IPS-20b (cell line): ENCODE measurements around the gene RAPGEF2.

Experiments used
- H3K27ac ChIP-seq: one replicate; pipeline ENCODE4 v1.5.1; 2013; ENCODE audit warnings: low read length
- H3K27me3 ChIP-seq: 2 replicates; pipeline ENCODE4 v1.6.1; 2013; ENCODE audit warnings: mild to moderate bottlenecking, low read length, inconsistent platforms; ENCODE audit not compliant: insufficient read depth
- H3K36me3 ChIP-seq: 2 replicates; pipeline ENCODE4 v1.6.1; 2013; ENCODE audit warnings: low read depth, mild to moderate bottlenecking, inconsistent platforms, low read length, moderate library complexity; ENCODE audit not compliant: insufficient read depth
- H3K4me1 ChIP-seq: 2 replicates; pipeline ENCODE4 v1.6.1; 2013; ENCODE audit warnings: mild to moderate bottlenecking, control low read depth, inconsistent platforms, low read length, moderate library complexity; ENCODE audit not compliant: insufficient read depth
- H3K4me3 ChIP-seq: 2 replicates; pipeline ENCODE4 v1.5.1; 2013; ENCODE audit warnings: mild to moderate bottlenecking, low read length, inconsistent platforms
- H3K9ac ChIP-seq: 2 replicates; pipeline ENCODE4 v1.6.1; 2013; ENCODE audit warnings: low read depth, mild to moderate bottlenecking, inconsistent platforms, low read length, moderate library complexity
- H3K9me3 ChIP-seq: 2 replicates; pipeline ENCODE4 v1.6.1; 2013; ENCODE audit warnings: mild to moderate bottlenecking, low read depth, low read length, inconsistent platforms; ENCODE audit not compliant: insufficient read depth

Gene RAPGEF2

GRCh38 chr4:159190651-159191050 lies 87.8 kb downstream of the RAPGEF2 start:
- Histone ChIP-seq H3K4me1 (no peaks in the 10 kb centered on the region), H3K9ac (no peak overlapping the region), H3K4me3 (no peak overlapping the region), H3K9me3 (no peaks in the 10 kb centered on the region), H3K27me3 (no peaks in the 10 kb centered on the region), H3K27ac (no peak overlapping the region), H3K36me3 (no peaks in the 10 kb centered on the region)

DNA sequence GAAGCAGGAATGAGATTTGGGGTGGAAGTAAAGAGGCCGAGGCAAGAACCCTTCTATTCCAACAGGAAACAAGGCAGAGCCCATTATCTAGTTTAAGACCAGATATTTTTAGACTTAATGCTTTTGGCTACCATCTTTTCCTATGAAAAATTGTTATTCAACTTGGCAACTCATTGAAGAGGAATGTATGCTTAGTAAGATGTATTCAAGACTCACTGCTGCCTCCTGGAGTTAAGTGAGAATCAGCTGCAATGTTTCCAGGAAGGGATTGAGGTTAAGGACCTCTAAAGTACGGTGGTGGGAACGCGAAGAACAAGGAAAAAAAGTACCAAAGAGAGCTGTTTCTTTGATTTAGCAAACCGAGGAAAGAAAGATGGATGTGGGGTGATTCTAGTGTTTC lies 89.1 kb downstream of the RAPGEF2 start:
- Histone ChIP-seq H3K27ac (no peak overlapping the region), H3K4me3 (no peak overlapping the region), H3K4me1 (no peaks in the 10 kb centered on the region), H3K9me3 (no peaks in the 10 kb centered on the region), H3K36me3 (no peaks in the 10 kb centered on the region), H3K9ac (no peak overlapping the region), H3K27me3 (no peaks in the 10 kb centered on the region)

DNA sequence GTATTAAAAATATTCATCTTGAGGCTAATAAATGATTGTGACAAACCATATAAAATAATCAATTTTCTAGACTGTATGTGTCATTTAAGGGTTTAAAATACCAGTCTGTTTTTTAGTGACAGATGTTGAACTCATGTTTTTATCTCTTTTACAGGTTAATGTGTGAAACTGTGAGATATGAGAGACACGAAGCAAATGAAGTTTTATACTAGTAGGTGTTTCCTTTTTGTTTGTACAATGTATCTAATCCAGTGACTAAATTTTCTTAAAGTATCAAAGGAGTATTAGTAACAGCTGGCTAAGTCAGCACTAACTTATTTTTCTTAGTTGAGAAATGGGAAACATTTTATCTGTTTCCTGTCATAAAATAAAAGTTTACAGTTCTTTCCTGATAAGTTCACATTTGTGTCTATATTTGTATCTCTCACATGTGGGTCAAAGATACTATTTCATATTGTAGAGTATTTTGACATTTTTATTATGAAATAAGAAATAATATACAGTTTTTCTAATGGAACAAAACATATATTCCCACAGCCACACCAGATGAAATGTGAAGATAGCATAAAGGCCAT lies 90.3 kb downstream of the RAPGEF2 start:
- Histone ChIP-seq H3K9me3 (no peaks in the 10 kb centered on the region), H3K27ac (no peak overlapping the region), H3K27me3 (no peaks in the 10 kb centered on the region), H3K4me3 (no peak overlapping the region), H3K9ac (no peak overlapping the region), H3K36me3 (no peaks in the 10 kb centered on the region), H3K4me1 (peaks cover 4% of the 10 kb centered on the region; the same call in 1 of the 2 replicates)

DNA sequence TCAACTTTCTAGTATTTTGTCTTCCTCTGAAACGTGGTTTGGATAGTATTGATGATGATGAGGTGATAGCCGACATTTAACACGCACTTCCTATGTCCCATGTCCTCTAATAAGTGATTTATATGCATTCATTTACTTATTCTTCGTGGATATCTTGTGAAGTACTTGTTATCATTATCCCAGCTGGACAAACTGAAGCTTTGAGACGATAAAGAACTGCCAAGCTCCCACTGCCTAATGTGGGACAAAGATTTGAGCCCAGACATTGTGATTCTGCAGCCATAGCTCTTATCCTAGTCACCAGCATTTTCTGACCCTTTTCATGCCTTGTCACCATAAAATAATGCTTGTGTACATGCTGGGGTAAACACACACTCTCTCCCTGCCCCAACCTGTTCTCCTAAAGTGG lies 92.5 kb downstream of the RAPGEF2 start:
- H3K27me3 ChIP-seq: no peaks in the 10 kb centered on the region
- no peak overlapping the region for H3K27ac ChIP-seq
- H3K4me1 ChIP-seq: peaks cover 4% of the 10 kb centered on the region; the same call in 1 of the 2 replicates
- H3K4me3 ChIP-seq: no peak overlapping the region
- no peaks in the 10 kb centered on the region for H3K36me3 ChIP-seq
- H3K9me3 ChIP-seq: no peaks in the 10 kb centered on the region
- no peak overlapping the region for H3K9ac ChIP-seq

DNA sequence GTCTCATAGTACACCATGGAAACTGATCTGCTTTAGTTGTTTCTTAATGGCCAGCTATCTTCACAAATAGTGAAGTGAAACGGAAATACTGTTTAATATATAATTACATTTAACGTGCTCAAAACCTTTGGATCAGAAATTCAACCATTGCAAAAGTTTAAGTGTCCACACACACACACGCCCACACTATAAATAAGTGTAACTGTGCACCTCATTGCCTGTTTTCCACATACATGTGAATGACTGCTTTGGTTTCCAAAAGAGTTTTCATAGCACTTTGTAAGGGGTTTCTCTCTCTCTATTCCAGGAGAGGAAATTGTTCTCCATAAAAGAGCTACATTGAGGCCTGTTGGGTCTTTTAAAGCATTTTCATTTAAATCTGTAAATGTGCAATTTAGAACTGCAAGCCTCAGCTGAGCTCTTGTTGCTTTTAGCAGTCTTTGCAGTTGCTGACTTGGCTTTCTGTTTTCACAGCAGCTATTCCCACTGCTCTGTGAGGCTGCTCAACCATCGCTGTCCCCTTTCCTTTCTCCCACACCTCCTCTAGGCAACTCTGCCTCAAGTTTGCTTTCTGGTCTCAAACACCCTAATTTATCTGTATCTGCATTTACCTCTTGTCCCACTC lies 94.5 kb downstream of the RAPGEF2 start:
- H3K27ac ChIP-seq: no peak overlapping the region

DNA sequence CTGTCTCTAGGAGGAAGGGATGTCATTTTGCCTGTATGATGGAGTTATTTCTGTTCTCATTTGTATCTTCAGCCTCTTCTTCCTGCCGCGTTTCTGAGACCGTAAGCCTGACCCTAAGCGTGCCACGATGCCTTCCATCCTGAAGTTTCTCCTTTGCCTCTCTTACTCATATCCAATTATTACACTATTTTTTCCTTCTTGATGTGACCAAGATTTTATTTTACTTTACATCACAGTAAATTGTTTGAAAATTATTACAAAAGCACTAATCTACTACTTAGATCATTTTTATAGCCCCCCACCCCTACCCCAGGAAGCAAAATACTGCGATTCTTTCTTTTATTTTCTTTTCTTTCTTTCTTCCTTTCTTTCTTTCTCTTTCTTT lies 95.0 kb downstream of the RAPGEF2 start:
- peaks cover 4% of the 10 kb centered on the region; the same call in 1 of the 2 replicates for H3K4me1 ChIP-seq
- no peaks in the 10 kb centered on the region for H3K36me3 ChIP-seq
- no peak overlapping the region for H3K27ac ChIP-seq
- peak overlapping the region; percentile 14; the same call in 1 of the 2 replicates for H3K9ac ChIP-seq
- no peak overlapping the region for H3K4me3 ChIP-seq
- no peaks in the 10 kb centered on the region for H3K9me3 ChIP-seq
- no peaks in the 10 kb centered on the region for H3K27me3 ChIP-seq

More for the DNA sequence above, 94.5 kb downstream of the RAPGEF2 start:
- Histone ChIP-seq H3K9ac (peak overlapping the region; percentile 14; the same call in 1 of the 2 replicates), H3K9me3 (no peaks in the 10 kb centered on the region), H3K4me1 (peaks cover 4% of the 10 kb centered on the region; the same call in 1 of the 2 replicates), H3K36me3 (no peaks in the 10 kb centered on the region), H3K27me3 (no peaks in the 10 kb centered on the region), H3K4me3 (no peak overlapping the region)

GRCh38 chr4:159199826-159200225 lies 96.9 kb downstream of the RAPGEF2 start:
- Histone ChIP-seq H3K27ac (no peak overlapping the region), H3K4me1 (peaks cover 11% of the 10 kb centered on the region), H3K9me3 (no peaks in the 10 kb centered on the region), H3K36me3 (no peaks in the 10 kb centered on the region), H3K9ac (no peak overlapping the region), H3K27me3 (no peaks in the 10 kb centered on the region), H3K4me3 (no peak overlapping the region)

GRCh38 chr4:159201168-159201567 lies 98.3 kb downstream of the RAPGEF2 start:
- Histone ChIP-seq H3K36me3 (no peaks in the 10 kb centered on the region), H3K4me1 (peaks cover 11% of the 10 kb centered on the region), H3K9ac (no peak overlapping the region), H3K27me3 (no peaks in the 10 kb centered on the region), H3K9me3 (no peaks in the 10 kb centered on the region), H3K27ac (no peak overlapping the region), H3K4me3 (no peak overlapping the region)

DNA sequence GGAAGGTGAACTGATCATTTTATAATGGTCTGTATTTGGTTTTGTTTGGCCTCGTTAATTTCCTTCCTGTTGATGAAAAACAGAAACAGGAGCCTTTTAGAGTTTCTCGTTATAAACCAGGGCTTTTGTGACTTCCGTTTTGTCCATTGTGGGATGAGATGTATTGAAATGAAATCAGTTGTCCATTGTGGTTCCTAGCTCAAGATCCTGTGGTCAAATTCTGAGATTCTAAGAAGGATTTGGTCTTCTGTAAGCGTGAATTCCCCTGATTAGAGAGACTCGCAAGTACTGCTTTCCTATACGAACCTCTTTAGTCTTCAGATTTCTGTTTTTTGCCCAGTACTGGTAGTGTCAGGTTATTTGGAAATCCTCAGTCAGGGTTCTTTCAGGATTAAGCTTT lies 101.7 kb downstream of the RAPGEF2 start:
- H3K9ac ChIP-seq: no peak overlapping the region
- no peaks in the 10 kb centered on the region for H3K27me3 ChIP-seq
- no peaks in the 10 kb centered on the region for H3K36me3 ChIP-seq
- no peak overlapping the region for H3K27ac ChIP-seq
- no peaks in the 10 kb centered on the region for H3K9me3 ChIP-seq
- H3K4me1 ChIP-seq: peaks cover 7% of the 10 kb centered on the region
- no peak overlapping the region for H3K4me3 ChIP-seq

- Histone ChIP-seq H3K27ac (no peak overlapping the region), H3K9ac (no peak overlapping the region), H3K36me3 (no peaks in the 10 kb centered on the region), H3K27me3 (no peaks in the 10 kb centered on the region), H3K4me1 (peaks cover 7% of the 10 kb centered on the region), H3K9me3 (no peaks in the 10 kb centered on the region), H3K4me3 (no peak overlapping the region)
Measured at GRCh38 chr4:159205466-159205865, 102.6 kb downstream of the RAPGEF2 start.

DNA sequence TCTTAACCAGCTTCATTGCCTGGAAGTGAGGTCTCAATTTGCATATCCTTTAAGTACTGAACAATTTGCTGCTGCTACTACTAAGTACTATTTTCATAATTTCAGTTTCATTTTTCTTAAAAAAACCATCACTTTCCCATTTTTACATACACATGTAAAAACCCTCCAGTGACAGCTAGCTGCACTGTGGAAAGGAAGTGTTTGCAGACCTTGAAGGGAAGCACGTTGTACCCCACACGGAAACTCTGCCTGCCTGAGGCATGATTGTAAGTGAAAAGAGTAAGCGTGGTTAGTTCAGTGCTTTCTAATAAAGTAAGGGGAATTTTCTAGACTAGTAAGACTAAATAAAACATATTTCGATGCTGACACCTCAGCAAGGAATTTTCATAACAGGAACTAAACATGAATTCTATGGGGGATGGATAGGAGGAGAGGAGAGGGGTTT lies 103.6 kb downstream of the RAPGEF2 start:
- Histone ChIP-seq H3K27me3 (no peaks in the 10 kb centered on the region), H3K4me1 (peaks cover 7% of the 10 kb centered on the region), H3K36me3 (no peaks in the 10 kb centered on the region), H3K4me3 (no peak overlapping the region), H3K9ac (no peak overlapping the region), H3K9me3 (no peaks in the 10 kb centered on the region), H3K27ac (no peak overlapping the region)

GRCh38 chr4:159209249-159209648 lies 106.4 kb downstream of the RAPGEF2 start:
- Histone ChIP-seq H3K4me3 (no peak overlapping the region), H3K9me3 (no peaks in the 10 kb centered on the region), H3K27ac (no peak overlapping the region), H3K9ac (no peak overlapping the region), H3K27me3 (no peaks in the 10 kb centered on the region), H3K36me3 (no peaks in the 10 kb centered on the region), H3K4me1 (peaks cover 5% of the 10 kb centered on the region)
